SK-N-SH (cell line): ENCODE measurements around the gene ADGRA1. TPM values are rescaled to one million over a fixed set of nuclear protein-coding genes. Genes with fewer than 3 reads are reported as not detected.

Experiments used
- CTCF ChIA-PET: fragments of 300-600, 350-600 bp; formaldehyde crosslinking; extraction: SDS; loops from one replicate; lab custom pipeline; 2021; lab: Yijun Ruan, JAX
- POLR2A ChIA-PET: fragments of 350-600 bp; sonication (Branson Sonifier 250); formaldehyde crosslinking; extraction: SDS; loops from one replicate; lab custom pipeline; 2020; ENCODE audit warnings: antibody characterized with exemption, inconsistent platforms; lab: Yijun Ruan, JAX
- DNase-seq: peaks from one replicate; pipeline ENCODE4 v3.0.0; 2012
- H2AFZ ChIP-seq: fragments of 200-600 bp; sonication (generic); 2 replicates; pipeline ENCODE4 v1.8.1; 2016; ENCODE audit warnings: antibody characterized with exemption, mild to moderate bottlenecking, low read depth
- H3F3A ChIP-seq: fragments of 200-600 bp; sonication (generic); replicated peaks from 2 replicates; pipeline ENCODE3; 2016; ENCODE audit warnings: antibody characterized with exemption, mild to moderate bottlenecking; ENCODE audit not compliant: insufficient read depth
- H3K27ac ChIP-seq, 2 experiments: fragments of 200-500 bp in 1 of 2; fragments of 200-600 bp in 1 of 2; sonication (Bioruptor generic) in 1 of 2; sonication (generic), shearing (Covaris generic) in 1 of 2; 2 replicates each; pipeline versions ENCODE4 v1.5.1 to v1.6.1; 2014 to 2016; ENCODE audit warnings: low read depth in 2 of 2, inconsistent platforms in 1 of 2, low read length in 1 of 2, mild to moderate bottlenecking in 1 of 2, mixed read lengths in 1 of 2
- H3K27me3 ChIP-seq: fragments of 200-600 bp; sonication (generic), shearing (Covaris generic); 2 replicates; pipeline ENCODE4 v1.6.1; 2016; ENCODE audit warnings: mixed run types; ENCODE audit not compliant: insufficient read depth
- H3K36me3 ChIP-seq, 2 experiments: fragments of 200-500 bp in 1 of 2; fragments of 200-600 bp in 1 of 2; sonication (Bioruptor generic) in 1 of 2; sonication (generic) in 1 of 2; replicated peaks in 1 of 2; 2 replicates each; pipeline versions ENCODE3 to v1.5.1; 2014 to 2016; ENCODE audit warnings: low read length in 1 of 2, mild to moderate bottlenecking in 1 of 2; ENCODE audit not compliant: insufficient read depth in 2 of 2, control insufficient read depth in 1 of 2
- H3K4me1 ChIP-seq, 2 experiments: fragments of 200-500 bp in 1 of 2; fragments of 200-600 bp in 1 of 2; sonication (Bioruptor generic) in 1 of 2; sonication (generic), shearing (Covaris generic) in 1 of 2; 2 replicates each; pipeline versions ENCODE4 v1.5.1 to v1.6.1; 2014 to 2016; ENCODE audit warnings: low read depth in 1 of 2, low read length in 1 of 2, mixed run types in 1 of 2; ENCODE audit not compliant: insufficient read depth in 2 of 2, control insufficient read depth in 1 of 2
- H3K4me2 ChIP-seq: fragments of 200-600 bp; sonication (generic), shearing (Covaris generic); 2 replicates; pipeline ENCODE4 v1.6.1; 2017; ENCODE audit warnings: mixed run types
- H3K4me3 ChIP-seq, 2 experiments: fragments of 200-500 bp in 1 of 2; fragments of 200-600 bp in 1 of 2; sonication (Bioruptor generic) in 1 of 2; sonication (generic), shearing (Covaris generic) in 1 of 2; 2 replicates each; pipeline versions ENCODE4 v1.5.1 to v1.8.1; 2014 to 2016; ENCODE audit warnings: low read depth in 2 of 2, inconsistent platforms in 1 of 2, low read length in 1 of 2, mild to moderate bottlenecking in 1 of 2, mixed read lengths in 1 of 2, moderate library complexity in 1 of 2
- H3K79me2 ChIP-seq: fragments of 200-600 bp; sonication (generic); 2 replicates; pipeline ENCODE4 v1.8.1; 2017; ENCODE audit warnings: mild to moderate bottlenecking; ENCODE audit not compliant: insufficient read depth
- H3K9ac ChIP-seq: fragments of 200-600 bp; sonication (generic); 2 replicates; pipeline ENCODE4 v1.6.1; 2017; ENCODE audit warnings: mixed run types
- H3K9me2 ChIP-seq: fragments of 200-600 bp; sonication (generic); 2 replicates; pipeline ENCODE4 v1.6.1; 2017; ENCODE audit warnings: mixed run types
- H3K9me3 ChIP-seq: fragments of 200-600 bp; sonication (generic); 2 replicates; pipeline ENCODE4 v1.6.1; 2017; ENCODE audit warnings: mixed run types, mild to moderate bottlenecking, moderate library complexity
- H4K20me1 ChIP-seq: fragments of 200-600 bp; sonication (generic); 2 replicates; pipeline ENCODE4 v1.6.1; 2017; ENCODE audit warnings: mild to moderate bottlenecking, mixed run types; ENCODE audit not compliant: insufficient read depth
- ELF1 ChIP-seq: IDR thresholded peaks from 2 replicates; pipeline ENCODE4 v1.4.0; 2012
- EZH2phosphoT487 ChIP-seq: fragments of 200-600 bp; sonication (generic); IDR thresholded peaks from 2 replicates; pipeline ENCODE4 v1.6.1; 2017; ENCODE audit warnings: low read depth, mixed run types, mild to moderate bottlenecking, antibody characterized with exemption, moderate library complexity, borderline replicate concordance
- FOSL2 ChIP-seq: IDR thresholded peaks from 2 replicates; pipeline ENCODE4 v1.4.0; 2012; ENCODE audit warnings: low read depth, mild to moderate bottlenecking, moderate library complexity, borderline replicate concordance
- FOXJ3 ChIP-seq: sonication (generic); formaldehyde crosslinking; IDR thresholded peaks from 2 replicates; pipeline ENCODE4 v1.5.1; 2020; ENCODE audit warnings: mild to moderate bottlenecking, missing genetic modification reagents
- FOXM1 ChIP-seq: IDR thresholded peaks from 2 replicates; pipeline ENCODE4 v1.4.0; 2012; ENCODE audit warnings: low read depth, mild to moderate bottlenecking
- GABPA ChIP-seq: IDR thresholded peaks from 2 replicates; pipeline ENCODE4 v1.4.0; 2012; ENCODE audit warnings: low read depth, mild to moderate bottlenecking
- MEF2A ChIP-seq: IDR thresholded peaks from 2 replicates; pipeline ENCODE4 v1.4.0; 2012; ENCODE audit warnings: low read depth, borderline replicate concordance
- NFIC ChIP-seq: IDR thresholded peaks from 2 replicates; pipeline ENCODE4 v1.4.0; 2012; ENCODE audit warnings: borderline replicate concordance
- POLR2AphosphoS5 ChIP-seq: IDR thresholded peaks from 2 replicates; pipeline ENCODE4 v1.6.1; 2012; ENCODE audit warnings: low read depth, low read length
- RAD21 ChIP-seq: IDR thresholded peaks from 2 replicates; pipeline ENCODE4 v1.6.1; 2012; ENCODE audit warnings: mild to moderate bottlenecking, low read length
- RCOR1 ChIP-seq: fragments of 150-350 bp; IDR thresholded peaks from 2 replicates; pipeline ENCODE4 v1.6.1; 2017; ENCODE audit warnings: antibody characterized with exemption, low read length
- RXRA ChIP-seq: IDR thresholded peaks from 2 replicates; pipeline ENCODE4 v1.4.0; 2012; ENCODE audit warnings: low read depth, mild to moderate bottlenecking, borderline replicate concordance
- SMC3 ChIP-seq: IDR thresholded peaks from 2 replicates; pipeline ENCODE4 v1.6.1; 2012; ENCODE audit warnings: low read depth, low read length, improper control_type of control experiment
- TCF12 ChIP-seq: IDR thresholded peaks from 2 replicates; pipeline ENCODE4 v1.4.0; 2012
- TEAD4 ChIP-seq: IDR thresholded peaks from 2 replicates; pipeline ENCODE4 v1.4.0; 2012; ENCODE audit warnings: mild to moderate bottlenecking, borderline replicate concordance; ENCODE audit not compliant: insufficient read depth
- WGBS: methylation state at CpG from one replicate; pipeline ENCODE4 v1.1.6; 2017; ENCODE audit warnings: low lambda C conversion rate; 5-methylcytosine and 5-hydroxymethylcytosine counted together
- polyA plus RNA-seq, 3 experiments: library from polyadenylated mRNA; depleted of rRNA; stranded (reverse); fragments of >200 nt; gene quantifications; 2 replicates each; pipeline ENCODE4 v1.2.3, GENCODE V29; 2012
- TF ChIP-seq, protein P1 (sequence below): fragments of 150-350 bp; IDR thresholded peaks from 2 replicates; pipeline ENCODE4 v1.6.1; 2016; ENCODE audit warnings: mild to moderate bottlenecking, low read depth, low read length
- TF ChIP-seq, protein P2 (sequence below): IDR thresholded peaks from 2 replicates; pipeline ENCODE4 v1.4.0; 2012; ENCODE audit warnings: low read depth, borderline replicate concordance
- TF ChIP-seq, protein P3 (sequence below): IDR thresholded peaks from 2 replicates; pipeline ENCODE4 v1.6.1; 2012; ENCODE audit warnings: mild to moderate bottlenecking, low read depth, low read length, moderate library complexity
- TF ChIP-seq, protein P4 (sequence below): fragments of 150-350 bp; IDR thresholded peaks from 2 replicates; pipeline ENCODE4 v1.6.1; 2017; ENCODE audit warnings: antibody characterized with exemption, low read length, low read depth, borderline replicate concordance

ADGRA1 gene
- polyA plus RNA-seq, 1 of the 3 experiments (the other 2 are of a cell fraction): not detected

DNA sequence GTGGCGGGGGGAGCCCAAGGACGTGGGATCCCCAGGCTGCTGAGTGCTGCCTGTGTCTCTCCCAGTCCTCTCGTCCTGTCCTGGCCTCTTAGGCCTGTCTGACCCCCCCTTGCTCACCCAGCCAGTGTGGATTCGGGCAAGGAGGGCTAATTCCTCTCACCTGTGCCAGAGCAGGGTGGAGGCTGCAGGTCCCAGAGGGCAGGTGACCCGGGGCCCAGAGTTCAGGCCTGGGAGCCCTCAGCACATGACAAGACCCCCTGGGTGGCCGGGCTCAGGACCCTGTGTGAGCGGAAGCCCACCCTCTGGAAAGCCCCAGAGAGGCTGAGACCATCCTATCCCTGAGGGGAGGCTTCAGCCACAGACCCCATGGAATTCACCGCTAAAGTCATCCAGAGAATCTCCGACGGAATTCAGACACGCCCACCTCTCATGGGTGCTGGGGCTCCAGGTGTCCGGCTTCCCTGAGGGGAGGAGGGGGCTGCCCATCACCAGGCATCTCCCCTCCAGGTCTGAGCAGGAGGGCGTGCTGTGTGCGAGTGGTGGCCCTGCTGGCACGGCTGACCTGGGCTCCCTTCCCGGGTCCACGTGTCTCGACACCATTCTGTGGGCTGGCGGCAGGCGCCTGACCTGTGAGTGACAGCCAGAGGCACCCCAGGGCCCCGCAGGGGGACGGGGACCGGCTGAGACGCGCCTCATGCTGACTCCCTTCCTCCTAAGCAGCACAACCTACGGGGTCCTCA lies 77.3 kb downstream of the ADGRA1 start:
- Histone ChIP-seq H3K9me2 (no peaks in the 10 kb centered on the region), H4K20me1 (no peaks in the 10 kb centered on the region), H3K4me1 (peaks cover 0 to 9% of the 10 kb centered on the region in 2 experiments; a peak in 1 of 4 replicates), H3K9ac (no peak overlapping the region), H3F3A (no peaks in the 10 kb centered on the region), H3K4me3 (no peak overlapping the region), H3K79me2 (no peaks in the 10 kb centered on the region), H2AFZ (no peak overlapping the region), H3K27me3 (no peaks in the 10 kb centered on the region), H3K27ac (no peak overlapping the region), H3K4me2 (no peak overlapping the region), H3K9me3 (no peaks in the 10 kb centered on the region), H3K36me3 (no peaks in the 10 kb centered on the region)
- TF ChIP-seq RAD21 (no peak), ELF1 (no peak), MEF2A (no peak)
- TF ChIP-seq, protein P1, sequence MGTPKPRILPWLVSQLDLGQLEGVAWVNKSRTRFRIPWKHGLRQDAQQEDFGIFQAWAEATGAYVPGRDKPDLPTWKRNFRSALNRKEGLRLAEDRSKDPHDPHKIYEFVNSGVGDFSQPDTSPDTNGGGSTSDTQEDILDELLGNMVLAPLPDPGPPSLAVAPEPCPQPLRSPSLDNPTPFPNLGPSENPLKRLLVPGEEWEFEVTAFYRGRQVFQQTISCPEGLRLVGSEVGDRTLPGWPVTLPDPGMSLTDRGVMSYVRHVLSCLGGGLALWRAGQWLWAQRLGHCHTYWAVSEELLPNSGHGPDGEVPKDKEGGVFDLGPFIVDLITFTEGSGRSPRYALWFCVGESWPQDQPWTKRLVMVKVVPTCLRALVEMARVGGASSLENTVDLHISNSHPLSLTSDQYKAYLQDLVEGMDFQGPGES: no peak
- POLR2A ChIA-PET: no interaction called here
- no peak for DNase-seq
- WGBS: 60% methylated on average over 11 of the region's 26 CpGs
- CTCF ChIA-PET: no interaction called here

DNA sequence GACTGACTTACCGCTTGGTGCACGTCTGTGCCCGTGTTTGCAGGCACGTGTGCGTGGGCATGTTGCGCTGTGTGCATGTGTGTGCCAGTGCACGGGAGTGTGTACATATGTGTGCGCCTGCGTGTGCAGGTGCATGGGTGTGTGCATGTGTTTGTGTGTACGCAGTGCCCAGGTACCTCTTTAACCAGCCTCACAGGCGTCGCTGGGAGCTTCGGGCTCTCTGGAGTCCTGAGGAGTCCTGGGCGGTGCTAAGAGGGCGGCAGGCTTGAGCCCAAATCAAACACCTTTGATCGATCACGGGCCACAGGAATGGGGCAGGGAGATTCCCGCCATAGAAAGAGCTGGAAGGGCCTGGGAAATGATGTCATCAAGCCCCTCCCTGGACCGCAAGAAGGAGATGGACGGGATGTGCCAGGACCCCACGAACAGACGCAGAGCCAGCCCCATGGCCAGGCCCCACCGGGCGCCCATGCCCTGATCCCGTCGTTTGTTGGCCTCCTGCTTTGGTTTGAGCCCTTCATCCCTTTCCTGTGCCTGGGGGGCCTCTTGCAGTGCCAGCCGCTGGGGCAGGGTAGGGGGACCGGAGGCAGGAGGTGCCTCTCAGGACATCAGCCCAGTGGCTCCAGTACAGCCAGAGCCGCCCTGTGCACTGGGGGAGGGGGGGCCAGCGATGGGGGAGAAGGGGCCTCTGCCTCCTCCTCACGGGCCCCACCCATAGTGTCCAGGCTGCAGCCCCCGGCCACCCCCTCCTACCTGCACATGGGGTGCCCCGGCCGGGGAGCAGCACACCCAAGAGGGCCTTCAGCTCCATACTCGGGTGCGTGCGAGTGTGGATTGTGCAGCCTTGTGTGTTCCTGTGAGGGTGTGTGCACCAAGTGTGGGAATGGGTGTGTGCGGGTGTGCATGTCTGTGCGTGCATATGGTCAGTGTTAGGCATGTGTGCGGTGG lies 78.1 kb downstream of the ADGRA1 start:
- H3K27me3 ChIP-seq: no peaks in the 10 kb centered on the region
- no peaks in the 10 kb centered on the region for H3F3A ChIP-seq
- no peak overlapping the region for H2AFZ ChIP-seq
- H3K79me2 ChIP-seq: no peaks in the 10 kb centered on the region
- H3K4me3 ChIP-seq: no peak overlapping the region
- H4K20me1 ChIP-seq: no peaks in the 10 kb centered on the region
- no peaks in the 10 kb centered on the region for H3K9me2 ChIP-seq
- H3K4me2 ChIP-seq: no peak overlapping the region
- H3K36me3 ChIP-seq: no peaks in the 10 kb centered on the region
- no peak overlapping the region for H3K27ac ChIP-seq
- peak; percentile 28 for DNase-seq
- WGBS: 83% methylated on average over 33 of the region's 40 CpGs
- peaks cover 0 to 6% of the 10 kb centered on the region in 2 experiments; a peak in 1 of 4 replicates for H3K4me1 ChIP-seq
- CTCF ChIA-PET: no interaction called here
- H3K9ac ChIP-seq: no peak overlapping the region
- POLR2A ChIA-PET: no interaction called here
- H3K9me3 ChIP-seq: no peaks in the 10 kb centered on the region
- TF ChIP-seq TEAD4 (no peak), MEF2A (no peak), SMC3 (no peak), FOSL2 (no peak), GABPA (no peak), RXRA (no peak), NFIC (no peak), TCF12 (no peak), FOXJ3 (CRISPR knock-in tag) (no peak), POLR2AphosphoS5 (no peak), EZH2phosphoT487 (no peak), RCOR1 (no peak), FOXM1 (no peak)
- TF ChIP-seq, protein P2, sequence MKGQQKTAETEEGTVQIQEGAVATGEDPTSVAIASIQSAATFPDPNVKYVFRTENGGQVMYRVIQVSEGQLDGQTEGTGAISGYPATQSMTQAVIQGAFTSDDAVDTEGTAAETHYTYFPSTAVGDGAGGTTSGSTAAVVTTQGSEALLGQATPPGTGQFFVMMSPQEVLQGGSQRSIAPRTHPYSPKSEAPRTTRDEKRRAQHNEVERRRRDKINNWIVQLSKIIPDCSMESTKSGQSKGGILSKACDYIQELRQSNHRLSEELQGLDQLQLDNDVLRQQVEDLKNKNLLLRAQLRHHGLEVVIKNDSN: no peak
- TF ChIP-seq, protein P3, sequence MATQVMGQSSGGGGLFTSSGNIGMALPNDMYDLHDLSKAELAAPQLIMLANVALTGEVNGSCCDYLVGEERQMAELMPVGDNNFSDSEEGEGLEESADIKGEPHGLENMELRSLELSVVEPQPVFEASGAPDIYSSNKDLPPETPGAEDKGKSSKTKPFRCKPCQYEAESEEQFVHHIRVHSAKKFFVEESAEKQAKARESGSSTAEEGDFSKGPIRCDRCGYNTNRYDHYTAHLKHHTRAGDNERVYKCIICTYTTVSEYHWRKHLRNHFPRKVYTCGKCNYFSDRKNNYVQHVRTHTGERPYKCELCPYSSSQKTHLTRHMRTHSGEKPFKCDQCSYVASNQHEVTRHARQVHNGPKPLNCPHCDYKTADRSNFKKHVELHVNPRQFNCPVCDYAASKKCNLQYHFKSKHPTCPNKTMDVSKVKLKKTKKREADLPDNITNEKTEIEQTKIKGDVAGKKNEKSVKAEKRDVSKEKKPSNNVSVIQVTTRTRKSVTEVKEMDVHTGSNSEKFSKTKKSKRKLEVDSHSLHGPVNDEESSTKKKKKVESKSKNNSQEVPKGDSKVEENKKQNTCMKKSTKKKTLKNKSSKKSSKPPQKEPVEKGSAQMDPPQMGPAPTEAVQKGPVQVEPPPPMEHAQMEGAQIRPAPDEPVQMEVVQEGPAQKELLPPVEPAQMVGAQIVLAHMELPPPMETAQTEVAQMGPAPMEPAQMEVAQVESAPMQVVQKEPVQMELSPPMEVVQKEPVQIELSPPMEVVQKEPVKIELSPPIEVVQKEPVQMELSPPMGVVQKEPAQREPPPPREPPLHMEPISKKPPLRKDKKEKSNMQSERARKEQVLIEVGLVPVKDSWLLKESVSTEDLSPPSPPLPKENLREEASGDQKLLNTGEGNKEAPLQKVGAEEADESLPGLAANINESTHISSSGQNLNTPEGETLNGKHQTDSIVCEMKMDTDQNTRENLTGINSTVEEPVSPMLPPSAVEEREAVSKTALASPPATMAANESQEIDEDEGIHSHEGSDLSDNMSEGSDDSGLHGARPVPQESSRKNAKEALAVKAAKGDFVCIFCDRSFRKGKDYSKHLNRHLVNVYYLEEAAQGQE: no peak
- TF ChIP-seq, protein P4, sequence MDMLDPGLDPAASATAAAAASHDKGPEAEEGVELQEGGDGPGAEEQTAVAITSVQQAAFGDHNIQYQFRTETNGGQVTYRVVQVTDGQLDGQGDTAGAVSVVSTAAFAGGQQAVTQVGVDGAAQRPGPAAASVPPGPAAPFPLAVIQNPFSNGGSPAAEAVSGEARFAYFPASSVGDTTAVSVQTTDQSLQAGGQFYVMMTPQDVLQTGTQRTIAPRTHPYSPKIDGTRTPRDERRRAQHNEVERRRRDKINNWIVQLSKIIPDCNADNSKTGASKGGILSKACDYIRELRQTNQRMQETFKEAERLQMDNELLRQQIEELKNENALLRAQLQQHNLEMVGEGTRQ: no peak
